ENCODE data around the gene COL4A4. TPM values are rescaled to one million over a fixed set of nuclear protein-coding genes. Genes with fewer than 3 reads are reported as not detected.

The COL4A4 gene
- total RNA-seq, 1 donor from 2014 or later = 8.9 TPM

DNA sequence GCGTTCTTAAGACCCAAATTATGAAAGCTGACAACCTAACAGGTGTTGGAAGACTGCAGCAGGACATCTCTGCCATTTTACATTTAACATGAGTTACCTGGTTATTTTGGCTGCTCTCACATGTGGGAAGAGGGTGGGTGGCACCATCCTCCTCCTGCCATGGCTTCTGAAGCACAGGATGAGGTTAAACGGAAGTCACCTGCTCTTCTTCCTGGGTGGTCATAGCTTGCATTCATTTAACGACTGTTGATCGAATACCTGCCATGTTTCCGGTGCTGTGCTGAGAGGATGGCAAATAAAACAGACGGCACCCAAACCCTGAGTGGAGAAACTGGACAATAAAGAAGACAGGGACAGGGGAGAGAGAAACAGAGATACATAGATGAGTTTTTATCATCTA, 210.2 kb downstream of the COL4A4 start:
- Histone ChIP-seq H3K36me3 (no peaks in the 10 kb centered on the region), H3K9me3 (replicated peaks) (peaks cover 12% of the 10 kb centered on the region), H3K4me3 (no peak overlapping the region), H3K27ac (replicated peaks) (no peak overlapping the region), H3K4me1 (peaks cover 17% of the 10 kb centered on the region), H3K27me3 (ENCODE audit: low read depth) (no peaks in the 10 kb centered on the region)
- intact Hi-C loops (cut with micrococcal nuclease) = no loop called here
- TF ChIP-seq, protein P1, sequence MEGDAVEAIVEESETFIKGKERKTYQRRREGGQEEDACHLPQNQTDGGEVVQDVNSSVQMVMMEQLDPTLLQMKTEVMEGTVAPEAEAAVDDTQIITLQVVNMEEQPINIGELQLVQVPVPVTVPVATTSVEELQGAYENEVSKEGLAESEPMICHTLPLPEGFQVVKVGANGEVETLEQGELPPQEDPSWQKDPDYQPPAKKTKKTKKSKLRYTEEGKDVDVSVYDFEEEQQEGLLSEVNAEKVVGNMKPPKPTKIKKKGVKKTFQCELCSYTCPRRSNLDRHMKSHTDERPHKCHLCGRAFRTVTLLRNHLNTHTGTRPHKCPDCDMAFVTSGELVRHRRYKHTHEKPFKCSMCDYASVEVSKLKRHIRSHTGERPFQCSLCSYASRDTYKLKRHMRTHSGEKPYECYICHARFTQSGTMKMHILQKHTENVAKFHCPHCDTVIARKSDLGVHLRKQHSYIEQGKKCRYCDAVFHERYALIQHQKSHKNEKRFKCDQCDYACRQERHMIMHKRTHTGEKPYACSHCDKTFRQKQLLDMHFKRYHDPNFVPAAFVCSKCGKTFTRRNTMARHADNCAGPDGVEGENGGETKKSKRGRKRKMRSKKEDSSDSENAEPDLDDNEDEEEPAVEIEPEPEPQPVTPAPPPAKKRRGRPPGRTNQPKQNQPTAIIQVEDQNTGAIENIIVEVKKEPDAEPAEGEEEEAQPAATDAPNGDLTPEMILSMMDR (IDR thresholded peaks at IDR 0.05; ENCODE audit: borderline replicate concordance) = no peak
- no peak for DNase-seq

DNA sequence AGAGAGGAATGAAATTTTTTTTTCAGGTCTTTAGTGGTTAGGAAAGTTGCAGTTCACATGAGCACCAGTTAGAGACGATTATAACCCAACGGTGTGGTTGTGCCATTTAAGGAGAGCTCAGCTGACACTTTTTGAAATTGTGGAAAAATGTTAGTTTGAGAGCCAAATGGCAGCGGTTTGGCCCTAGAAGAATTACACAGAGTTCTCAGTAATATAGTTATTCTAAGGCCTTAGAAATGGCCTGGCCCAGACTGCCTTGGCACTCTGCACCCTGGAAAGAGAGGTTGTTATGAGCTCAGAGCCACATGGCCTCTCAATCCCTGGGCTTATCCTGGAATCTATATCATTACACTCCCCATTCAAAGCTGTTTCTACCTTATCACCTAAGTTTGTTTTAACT, 210.8 kb downstream of the COL4A4 start:
- H3K9me3 ChIP-seq (replicated peaks) = peaks cover 10% of the 10 kb centered on the region
- H3K36me3 ChIP-seq = no peaks in the 10 kb centered on the region
- no peaks in the 10 kb centered on the region for H3K27me3 ChIP-seq (ENCODE audit: low read depth)
- H3K4me3 ChIP-seq = no peak overlapping the region
- no peak for DNase-seq
- intact Hi-C loops (cut with micrococcal nuclease) = no loop called here
- TF ChIP-seq, protein P1 (IDR thresholded peaks at IDR 0.05; ENCODE audit: borderline replicate concordance) = no peak
- no peak overlapping the region for H3K27ac ChIP-seq (replicated peaks)
- H3K4me1 ChIP-seq = peaks cover 17% of the 10 kb centered on the region

Other genes with a start within 250 kb of the COL4A4 start
- gene COL4A3, start 419 bp upstream of the COL4A4 start, total RNA-seq = 4.4 TPM
- 88.0 TPM for gene MFF, start 161.0 kb upstream of the COL4A4 start, total RNA-seq
- gene TM4SF20, start 215.1 kb upstream of the COL4A4 start, total RNA-seq = not detected
- gene SCYGR1, start 223.7 kb upstream of the COL4A4 start, total RNA-seq = not detected

Measured in left ventricle myocardium inferior (tissue), 1 donor.